Measurements from ENCODE around the gene ASIC2.

Gene ASIC2

DNA sequence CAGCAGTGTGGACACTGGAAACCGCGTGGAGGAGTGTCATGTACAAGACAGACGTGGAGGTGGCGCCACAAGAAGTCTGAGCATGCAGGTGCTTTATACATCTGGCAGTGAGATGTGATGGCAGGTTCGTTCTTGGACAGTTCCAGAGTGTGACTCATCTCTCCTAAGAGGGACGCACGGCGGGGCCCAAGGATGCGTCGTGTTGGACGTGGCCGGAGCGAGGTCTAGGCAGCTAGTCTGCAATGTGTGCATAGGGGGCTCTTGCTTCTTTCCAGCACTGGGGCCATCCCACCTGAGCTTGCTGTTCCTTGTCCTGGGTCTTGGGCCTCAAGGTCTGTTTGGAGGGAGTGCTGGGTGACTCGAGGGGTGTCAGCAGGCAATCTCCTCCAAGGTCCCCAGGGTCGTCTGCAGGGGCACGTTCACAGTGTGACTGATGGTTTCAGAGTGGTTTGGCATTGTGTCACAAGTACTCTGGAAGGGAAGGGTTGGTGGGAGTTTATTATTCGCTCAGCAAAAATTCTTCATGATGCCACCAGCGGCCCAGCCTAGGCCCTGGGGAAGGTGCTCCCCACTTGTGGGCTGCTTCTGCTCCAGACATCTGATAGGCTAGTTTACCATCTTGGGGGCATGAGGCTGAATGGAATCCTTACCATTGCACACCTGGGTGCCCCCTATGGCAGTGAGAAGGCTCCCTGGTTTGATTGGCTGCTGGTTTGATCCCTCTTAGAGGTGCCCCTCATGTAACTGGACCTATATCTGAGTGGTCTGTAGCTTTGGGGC is 279.3 kb downstream of the ASIC2 start:
- no peaks in the 10 kb centered on the region for H3K27me3 ChIP-seq
- peaks cover 11% of the 10 kb centered on the region for H3K4me1 ChIP-seq
- H3K9ac ChIP-seq = no peak overlapping the region
- no peak overlapping the region for H3K4me2 ChIP-seq
- TF ChIP-seq Cebpa-rat (IDR thresholded peaks at IDR 0.05) = no peak
- no peaks in the 10 kb centered on the region for H3K9me3 ChIP-seq
- H3K36me3 ChIP-seq = no peaks in the 10 kb centered on the region
- H4K20me1 ChIP-seq = no peaks in the 10 kb centered on the region
- no peak overlapping the region for H3K4me3 ChIP-seq
- H3K27ac ChIP-seq = no peak overlapping the region

DNA sequence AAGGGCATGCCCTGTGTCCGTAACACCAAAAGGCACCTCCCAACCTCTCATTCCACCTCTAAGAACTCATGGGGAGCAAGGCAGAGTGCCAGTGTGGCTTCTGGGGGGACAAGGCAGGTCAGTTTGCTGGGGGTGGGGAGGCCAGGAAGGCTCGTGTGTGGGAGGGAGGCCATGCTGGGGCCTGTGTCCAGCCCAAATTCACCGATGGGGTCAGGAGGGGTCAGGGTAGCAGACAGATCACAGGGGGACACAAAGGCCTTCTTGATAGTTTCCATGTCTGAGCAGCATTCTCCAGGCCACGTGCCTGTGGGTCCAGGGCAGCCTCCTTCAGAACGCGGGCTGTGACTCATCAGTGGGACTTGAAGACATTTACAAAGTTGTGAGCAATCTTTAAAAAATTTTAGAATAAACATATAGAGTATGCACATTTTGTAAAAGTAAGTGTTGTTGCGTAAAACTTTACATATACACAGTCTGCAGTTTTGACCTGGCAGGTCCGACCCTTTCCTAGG is 280.5 kb downstream of the ASIC2 start:
- Histone ChIP-seq H3K9me3 (no peaks in the 10 kb centered on the region), H3K27ac (no peak overlapping the region), H3K9ac (no peak overlapping the region), H4K20me1 (no peaks in the 10 kb centered on the region), H3K4me3 (no peak overlapping the region), H3K4me1 (peaks cover 11% of the 10 kb centered on the region), H3K36me3 (no peaks in the 10 kb centered on the region), H3K27me3 (no peaks in the 10 kb centered on the region), H3K4me2 (no peak overlapping the region)
- TF ChIP-seq Cebpa-rat (IDR thresholded peaks at IDR 0.05) = no peak

DNA sequence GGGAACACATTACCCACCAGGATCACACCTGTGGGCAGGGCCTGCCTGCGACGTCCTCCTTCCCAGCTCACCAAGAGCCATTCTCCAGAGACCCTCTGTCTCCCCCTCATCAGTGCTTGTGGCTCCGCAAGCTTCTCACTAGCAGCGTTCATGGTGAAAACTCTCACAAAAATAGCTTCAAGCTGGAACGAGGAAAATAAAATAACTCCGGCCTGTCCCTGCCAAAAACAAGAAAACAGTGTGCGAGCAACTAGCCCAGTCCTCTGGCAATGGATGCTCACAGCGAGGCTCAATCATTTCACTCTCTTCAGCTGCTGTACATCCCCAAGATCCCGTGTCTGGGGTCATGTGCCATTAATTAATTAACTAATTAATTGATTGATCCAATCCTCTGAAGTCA is 283.5 kb downstream of the ASIC2 start:
- H3K9me3 ChIP-seq = no peaks in the 10 kb centered on the region
- TF ChIP-seq Cebpa-rat (IDR thresholded peaks at IDR 0.05) = no peak
- no peak overlapping the region for H3K27ac ChIP-seq
- no peak overlapping the region for H3K9ac ChIP-seq
- H3K4me3 ChIP-seq = no peak overlapping the region
- no peaks in the 10 kb centered on the region for H3K27me3 ChIP-seq
- H3K36me3 ChIP-seq = no peaks in the 10 kb centered on the region
- H3K4me1 ChIP-seq = no peaks in the 10 kb centered on the region
- no peak overlapping the region for H3K4me2 ChIP-seq
- no peaks in the 10 kb centered on the region for H4K20me1 ChIP-seq

DNA sequence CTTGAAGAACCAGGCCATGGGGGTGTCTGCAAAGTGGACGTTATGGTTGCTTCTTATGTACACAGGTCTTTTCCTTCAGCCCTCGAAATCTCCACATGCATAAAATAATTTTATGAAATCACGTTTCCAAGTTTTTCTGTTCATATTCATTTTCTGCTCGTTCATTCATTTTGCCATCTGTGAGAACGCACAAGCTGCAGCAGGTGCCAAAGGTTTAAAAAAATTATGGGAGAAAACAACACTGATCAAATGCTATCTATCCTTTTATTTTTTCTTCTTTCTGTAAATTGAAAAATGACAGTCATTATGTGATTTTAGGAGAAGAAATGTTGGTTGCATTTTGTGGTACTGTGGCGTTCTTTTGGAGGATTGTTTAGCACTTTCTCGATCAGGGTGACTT is 285.9 kb downstream of the ASIC2 start:
- Histone ChIP-seq H3K27me3 (no peaks in the 10 kb centered on the region), H3K27ac (no peak overlapping the region), H4K20me1 (no peaks in the 10 kb centered on the region), H3K36me3 (no peaks in the 10 kb centered on the region), H3K9ac (no peak overlapping the region), H3K4me2 (no peak overlapping the region), H3K9me3 (no peaks in the 10 kb centered on the region), H3K4me3 (no peak overlapping the region), H3K4me1 (no peaks in the 10 kb centered on the region)
- TF ChIP-seq Cebpa-rat (IDR thresholded peaks at IDR 0.05) = no peak

DNA sequence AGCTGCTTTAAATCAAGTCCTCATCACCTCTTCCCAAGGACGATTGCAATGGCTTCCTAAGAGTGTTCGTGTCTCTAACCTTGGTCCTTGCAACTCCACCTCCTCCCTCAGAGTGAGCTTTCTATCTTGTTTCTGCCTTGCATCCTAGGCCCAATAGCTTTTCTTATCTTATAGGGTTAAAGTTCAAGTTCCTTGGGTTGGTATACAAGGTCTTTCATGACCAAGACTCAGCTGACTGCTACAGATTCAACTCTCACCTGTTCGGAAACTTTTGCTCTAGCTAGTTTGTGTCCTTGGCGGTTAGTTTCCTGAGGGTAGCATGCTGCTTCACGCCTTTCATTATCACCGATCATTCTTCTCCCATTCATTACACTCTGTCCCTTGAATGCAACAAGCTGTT is 290.8 kb downstream of the ASIC2 start:
- Histone ChIP-seq H3K4me2 (no peak overlapping the region), H3K9ac (no peak overlapping the region), H3K4me1 (no peaks in the 10 kb centered on the region), H3K9me3 (no peaks in the 10 kb centered on the region), H4K20me1 (no peaks in the 10 kb centered on the region), H3K4me3 (no peak overlapping the region), H3K36me3 (no peaks in the 10 kb centered on the region), H3K27me3 (no peaks in the 10 kb centered on the region), H3K27ac (no peak overlapping the region)
- TF ChIP-seq Cebpa-rat (IDR thresholded peaks at IDR 0.05) = no peak

DNA sequence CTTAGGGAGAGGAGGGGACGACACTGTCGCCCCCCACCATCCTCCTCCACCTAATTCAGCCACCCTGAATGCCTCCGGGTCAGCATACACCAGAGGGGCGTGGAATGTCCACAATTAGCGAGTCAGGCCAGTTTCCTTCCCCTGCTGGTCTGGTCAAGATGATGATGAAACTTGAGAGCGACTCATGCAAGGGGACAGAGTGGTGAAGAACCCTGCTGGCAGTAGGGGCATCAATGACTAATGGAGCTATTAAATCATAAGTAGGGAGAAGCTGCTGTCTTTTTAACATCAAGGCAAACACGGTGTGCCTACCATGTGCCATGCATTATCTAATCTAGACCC is 294.2 kb downstream of the ASIC2 start:
- Histone ChIP-seq H4K20me1 (no peaks in the 10 kb centered on the region), H3K9ac (no peak overlapping the region), H3K27me3 (no peaks in the 10 kb centered on the region), H3K4me3 (no peak overlapping the region), H3K4me1 (peaks cover 5% of the 10 kb centered on the region), H3K36me3 (no peaks in the 10 kb centered on the region), H3K9me3 (no peaks in the 10 kb centered on the region), H3K4me2 (no peak overlapping the region), H3K27ac (no peak overlapping the region)
- TF ChIP-seq Cebpa-rat (IDR thresholded peaks at IDR 0.05) = no peak

DNA sequence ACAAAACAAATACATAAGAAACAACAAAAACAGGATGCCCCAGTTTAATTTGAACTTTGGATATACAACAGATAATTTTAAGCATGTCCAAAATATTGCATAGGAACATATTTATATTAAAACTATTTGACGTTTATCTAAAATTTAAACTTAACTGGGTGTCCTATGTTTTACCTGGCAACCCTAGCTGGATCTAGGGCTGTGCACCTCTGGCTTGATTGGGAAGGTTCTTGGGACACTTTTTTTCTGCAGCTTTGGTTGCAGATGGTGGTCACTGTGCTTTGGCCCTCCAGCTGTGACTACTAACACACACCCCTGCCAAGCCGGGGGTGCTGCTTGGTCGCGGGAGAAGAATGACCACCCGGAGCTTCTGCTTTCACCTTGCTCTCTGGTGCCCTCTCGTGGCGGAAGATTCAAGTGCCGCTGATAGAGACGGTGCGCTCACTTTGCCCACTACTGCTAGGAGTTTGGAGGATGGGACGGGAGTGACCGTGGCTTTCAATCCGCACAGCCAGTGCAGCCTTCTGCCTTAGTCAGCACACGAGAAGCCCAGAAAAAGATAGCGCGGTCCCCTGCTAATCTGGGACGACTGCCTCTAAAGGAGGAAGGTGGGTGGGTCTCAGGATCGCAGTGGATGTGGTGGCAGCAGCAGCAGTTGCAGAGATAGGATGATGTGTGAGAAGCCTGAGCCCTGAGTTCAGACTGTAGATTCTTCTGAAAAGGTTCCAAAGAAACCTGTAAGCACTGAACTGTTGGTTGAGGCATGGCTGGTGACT is 294.8 kb downstream of the ASIC2 start:
- Histone ChIP-seq H3K4me1 (peaks cover 7% of the 10 kb centered on the region), H3K27ac (no peak overlapping the region), H4K20me1 (no peaks in the 10 kb centered on the region), H3K4me2 (peak overlapping the region; percentile 34), H3K9ac (no peak overlapping the region), H3K9me3 (no peaks in the 10 kb centered on the region), H3K27me3 (no peaks in the 10 kb centered on the region), H3K4me3 (no peak overlapping the region), H3K36me3 (no peaks in the 10 kb centered on the region)
- TF ChIP-seq Cebpa-rat (IDR thresholded peaks at IDR 0.05) = no peak

DNA sequence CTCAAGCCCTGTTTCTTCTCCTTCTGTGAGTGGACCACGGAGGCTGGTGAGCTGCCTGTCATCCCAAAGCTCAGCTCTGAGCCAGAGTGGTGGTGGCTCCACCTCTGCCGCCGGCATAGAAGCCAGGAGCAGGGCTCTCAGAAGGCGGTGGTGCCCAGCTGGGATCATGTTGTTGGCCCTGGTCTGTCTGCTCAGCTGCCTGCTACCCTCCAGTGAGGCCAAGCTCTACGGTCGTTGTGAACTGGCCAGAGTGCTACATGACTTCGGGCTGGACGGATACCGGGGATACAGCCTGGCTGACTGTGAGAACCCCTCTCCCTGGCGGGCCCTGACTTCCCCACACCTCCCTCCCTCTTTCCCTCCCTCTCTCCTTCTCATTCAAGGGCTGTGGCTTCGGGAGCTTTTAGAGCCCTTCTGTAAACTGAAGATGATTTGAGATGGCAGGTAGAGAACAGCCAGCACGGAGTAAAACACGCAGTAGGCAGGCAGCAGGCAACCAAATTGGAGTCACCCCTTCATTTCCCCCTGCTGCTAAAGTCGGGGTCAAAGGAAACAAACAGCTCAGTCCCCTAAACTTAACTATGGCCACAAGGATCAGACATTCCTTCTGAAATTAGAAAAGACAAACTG is 297.6 kb downstream of the ASIC2 start:
- no peak for TF ChIP-seq Cebpa-rat (IDR thresholded peaks at IDR 0.05)
- H3K9ac ChIP-seq = no peak overlapping the region
- H3K36me3 ChIP-seq = no peaks in the 10 kb centered on the region
- H3K27ac ChIP-seq = no peak overlapping the region
- H3K4me1 ChIP-seq = peaks cover 7% of the 10 kb centered on the region
- no peak overlapping the region for H3K4me2 ChIP-seq
- no peak overlapping the region for H3K4me3 ChIP-seq
- no peaks in the 10 kb centered on the region for H3K9me3 ChIP-seq
- H4K20me1 ChIP-seq = no peaks in the 10 kb centered on the region
- H3K27me3 ChIP-seq = no peaks in the 10 kb centered on the region

DNA sequence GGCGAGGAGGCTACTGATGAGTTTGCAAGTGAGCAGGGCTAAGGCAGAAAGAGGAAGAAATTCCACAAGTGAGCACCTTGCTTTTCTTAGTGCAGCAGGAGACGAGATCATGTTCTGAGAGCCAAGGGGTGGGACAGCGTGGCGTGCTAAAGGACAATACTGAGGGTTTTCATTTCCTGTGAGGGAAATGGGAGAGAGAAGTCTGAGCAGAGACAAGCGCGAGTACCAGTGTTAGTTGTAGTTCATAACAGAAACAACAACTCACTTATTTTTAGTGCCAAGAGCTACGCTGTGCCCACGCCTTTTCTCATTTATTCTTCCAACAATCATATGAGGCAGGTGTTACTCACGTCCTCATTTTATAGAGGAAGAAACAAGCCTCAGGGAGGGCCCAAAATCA is 299.1 kb downstream of the ASIC2 start:
- TF ChIP-seq Cebpa-rat (IDR thresholded peaks at IDR 0.05) = no peak
- no peaks in the 10 kb centered on the region for H4K20me1 ChIP-seq
- no peak overlapping the region for H3K9ac ChIP-seq
- H3K27ac ChIP-seq = no peak overlapping the region
- H3K4me1 ChIP-seq = peaks cover 7% of the 10 kb centered on the region
- H3K9me3 ChIP-seq = peaks cover 6% of the 10 kb centered on the region
- no peaks in the 10 kb centered on the region for H3K36me3 ChIP-seq
- peak overlapping the region; percentile 9 for H3K4me2 ChIP-seq
- no peaks in the 10 kb centered on the region for H3K27me3 ChIP-seq
- H3K4me3 ChIP-seq = no peak overlapping the region
